NOMO-1 treated with dmso at 0.1 percent for 144 hours (cell line): ENCODE data around the gene GNB1L.

Experiments
- DNase-seq: peaks from one replicate; lab custom pipeline; 2025; ENCODE audit not compliant: unreplicated experiment; lab: John Stamatoyannopoulos, UW

Gene GNB1L

DNA sequence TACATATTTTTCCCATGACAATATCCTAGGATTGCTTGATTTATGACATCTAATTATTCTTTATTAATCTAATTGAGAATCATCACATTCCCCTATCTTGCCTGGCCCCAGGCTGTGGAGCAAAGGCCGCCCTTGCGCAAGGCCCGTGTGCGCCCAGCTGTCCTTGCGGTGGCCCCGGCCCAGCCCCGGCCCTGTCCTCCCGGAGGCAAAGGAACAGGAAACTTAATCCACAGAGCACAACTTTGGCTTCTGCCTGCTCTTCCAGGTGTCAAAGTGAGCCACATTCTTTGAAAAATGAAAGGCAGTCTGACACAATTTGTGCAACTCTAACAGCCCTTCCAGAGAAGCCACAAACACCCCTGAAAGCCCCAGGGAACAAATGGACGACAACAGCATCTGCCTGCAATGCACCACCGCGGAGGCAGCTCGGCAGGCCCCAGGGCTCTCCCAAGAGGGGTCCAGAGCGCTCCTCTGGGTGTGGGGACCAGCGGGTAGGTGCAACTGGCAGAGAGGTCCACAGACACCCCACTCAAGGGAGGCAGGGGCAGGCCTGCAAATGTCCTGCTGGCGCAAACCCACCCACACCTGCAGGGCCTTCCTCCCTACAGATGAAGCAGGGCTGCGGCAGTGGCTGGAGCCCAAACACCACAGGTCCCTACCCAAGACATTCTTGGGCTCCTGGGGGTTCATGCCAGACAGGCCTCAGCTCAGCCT, 30.3 kb downstream of the GNB1L start:
- DNase-seq = no peak

DNA sequence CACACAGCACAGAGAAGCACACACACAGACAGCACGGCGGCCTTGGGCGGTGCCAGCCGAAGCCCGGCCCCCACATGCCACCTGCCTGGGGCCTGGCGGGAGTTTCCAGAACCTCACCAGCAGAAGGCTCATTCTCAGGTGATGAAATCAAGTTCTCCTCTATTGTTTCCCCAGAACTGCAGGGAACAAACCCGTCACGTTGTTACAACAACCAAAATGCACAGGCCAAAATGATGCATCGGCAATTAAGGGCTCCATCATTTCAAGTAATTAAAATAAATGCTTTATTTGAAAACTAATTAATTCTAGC, 30.8 kb downstream of the GNB1L start:
- DNase-seq = no peak

DNA sequence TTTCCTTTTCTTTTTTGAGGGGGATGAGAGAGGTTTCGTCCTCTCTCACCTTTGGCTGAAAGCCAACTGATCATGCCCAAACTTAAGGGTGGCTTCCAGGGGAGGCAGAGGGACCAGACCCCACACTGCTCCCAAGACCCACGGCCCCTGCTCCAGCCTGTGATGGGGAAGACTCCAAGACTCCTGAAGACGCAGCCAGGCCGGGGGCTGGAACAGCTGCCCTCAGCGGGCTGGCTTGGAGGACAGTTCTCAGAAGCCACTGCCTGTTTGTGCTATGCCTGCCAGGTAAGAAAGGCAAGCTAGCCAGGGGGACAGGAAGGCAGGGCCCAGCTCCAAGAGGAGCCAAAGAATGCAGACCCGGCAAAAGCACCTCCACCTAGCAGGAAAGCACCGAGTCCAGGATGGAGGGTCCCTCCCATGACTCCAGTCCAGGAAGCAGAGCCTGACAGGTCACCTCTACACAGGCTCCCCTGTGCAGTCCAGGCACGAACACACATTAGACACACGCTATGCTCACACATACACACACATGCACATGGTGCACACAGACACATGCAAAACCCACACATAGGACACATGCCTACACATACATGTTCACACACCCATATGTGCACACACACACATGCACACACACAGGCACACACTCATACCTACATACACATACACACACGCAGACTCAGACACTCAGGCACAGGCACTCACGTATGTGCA, 31.3 kb downstream of the GNB1L start:
- no peak for DNase-seq

DNA sequence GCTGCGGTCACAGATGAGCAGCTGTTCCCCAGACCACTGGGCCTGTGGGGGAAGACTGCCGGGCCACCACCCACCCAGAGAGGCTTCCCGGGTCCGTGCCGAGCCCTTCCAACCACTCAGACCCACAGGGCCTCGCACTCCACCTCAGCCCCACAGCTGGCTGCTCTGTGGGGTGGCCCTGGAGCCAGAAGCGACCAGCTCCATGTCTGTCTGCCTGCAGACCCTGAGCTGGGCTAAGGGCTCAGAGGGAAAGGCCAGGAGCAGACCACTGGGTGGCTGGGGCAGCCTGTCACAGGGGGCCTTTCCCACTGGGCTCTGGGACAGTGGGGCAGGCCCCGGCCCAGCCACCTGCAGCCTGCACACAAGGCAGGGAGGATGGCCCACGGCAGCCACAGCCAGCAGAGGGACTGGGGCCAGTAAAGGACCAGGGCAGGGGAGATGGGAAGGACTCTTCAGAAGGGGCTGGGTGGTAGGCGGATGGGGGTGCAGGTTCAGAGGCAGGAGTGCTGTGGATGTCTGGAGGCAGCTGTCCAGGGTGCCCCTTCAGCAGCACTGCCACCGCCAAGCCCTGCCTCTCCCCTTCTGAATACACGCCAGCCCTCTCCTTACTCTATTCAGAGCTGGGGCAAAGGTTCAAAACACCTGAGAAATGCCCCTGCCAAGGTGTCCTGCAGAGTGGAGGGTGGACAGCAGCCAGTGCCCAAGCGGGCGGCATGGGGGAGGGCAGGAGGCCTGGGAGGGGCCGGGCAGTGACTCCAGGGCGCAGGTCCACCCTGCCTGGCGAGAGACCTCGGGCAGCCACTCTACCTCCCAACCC, 32.2 kb downstream of the GNB1L start:
- no peak for DNase-seq

DNA sequence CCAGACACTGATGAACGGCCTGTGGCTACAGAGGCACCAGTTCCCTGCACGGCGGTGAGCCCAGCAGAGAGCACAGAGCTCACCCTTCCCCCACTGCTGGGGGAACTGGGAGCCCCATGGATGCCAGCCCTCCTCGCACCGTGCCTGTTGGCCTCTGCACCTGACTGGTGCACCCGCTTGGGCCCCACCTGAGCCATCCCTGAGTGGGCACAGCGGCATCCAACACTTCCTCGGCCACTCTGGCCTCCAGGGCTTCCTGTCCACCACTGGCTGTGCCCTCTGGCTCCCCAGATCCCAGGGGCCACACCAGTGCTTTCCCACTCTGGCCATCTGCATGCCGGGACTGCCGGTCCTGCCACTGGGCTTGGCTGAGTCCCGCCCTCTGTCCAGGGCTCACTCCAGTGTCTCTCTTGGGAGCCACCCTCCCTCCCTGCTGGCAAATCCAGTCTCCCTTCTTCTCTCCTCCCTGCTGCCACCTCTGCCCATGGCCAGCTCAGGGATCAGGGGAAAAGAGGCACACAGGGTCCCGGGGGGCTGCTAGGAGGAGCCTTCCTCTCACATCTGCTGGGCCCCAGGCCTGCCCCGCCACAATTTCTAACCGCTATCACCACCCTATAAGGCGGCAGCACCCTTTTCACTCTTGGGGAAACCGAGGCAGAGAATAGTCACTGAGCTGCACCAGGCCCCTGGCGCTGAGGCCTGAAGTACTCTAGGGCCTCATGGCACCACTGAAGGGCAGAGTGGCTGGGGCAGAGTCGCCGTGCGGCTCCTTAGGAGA, 33.0 kb downstream of the GNB1L start:
- DNase-seq = no peak

DNA sequence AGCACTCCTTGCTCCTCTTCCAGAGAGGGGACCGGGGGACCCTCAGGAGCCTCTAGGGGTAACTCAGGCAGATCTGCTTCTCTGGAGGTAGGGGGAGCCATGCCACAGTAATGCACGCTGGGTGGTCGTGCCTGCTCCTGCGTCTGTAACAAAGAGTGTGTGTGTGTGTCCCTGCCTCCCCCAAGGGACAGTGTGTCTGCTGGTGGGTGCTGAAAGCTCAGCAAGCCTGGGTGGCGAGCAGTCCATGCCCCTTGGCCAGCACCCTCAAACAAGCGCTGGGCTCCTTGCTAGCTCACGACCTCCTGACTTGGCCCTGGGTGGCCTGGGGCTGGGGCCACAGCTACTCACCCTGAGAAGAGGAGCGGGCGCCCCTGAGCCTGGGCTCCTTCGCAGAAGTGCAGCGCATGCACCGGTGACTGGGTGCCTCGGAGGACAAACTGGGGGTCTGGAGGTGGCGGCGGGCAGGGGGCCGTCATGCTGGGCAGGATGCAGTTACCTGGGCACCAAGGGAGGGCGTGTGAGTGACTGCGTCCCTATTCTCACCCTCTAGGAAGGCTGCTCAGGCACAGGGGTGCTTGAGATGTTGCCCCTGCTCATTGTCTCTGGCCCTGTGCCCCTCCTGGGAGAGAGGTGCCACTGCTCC, 33.7 kb downstream of the GNB1L start:
- DNase-seq = no peak

DNA sequence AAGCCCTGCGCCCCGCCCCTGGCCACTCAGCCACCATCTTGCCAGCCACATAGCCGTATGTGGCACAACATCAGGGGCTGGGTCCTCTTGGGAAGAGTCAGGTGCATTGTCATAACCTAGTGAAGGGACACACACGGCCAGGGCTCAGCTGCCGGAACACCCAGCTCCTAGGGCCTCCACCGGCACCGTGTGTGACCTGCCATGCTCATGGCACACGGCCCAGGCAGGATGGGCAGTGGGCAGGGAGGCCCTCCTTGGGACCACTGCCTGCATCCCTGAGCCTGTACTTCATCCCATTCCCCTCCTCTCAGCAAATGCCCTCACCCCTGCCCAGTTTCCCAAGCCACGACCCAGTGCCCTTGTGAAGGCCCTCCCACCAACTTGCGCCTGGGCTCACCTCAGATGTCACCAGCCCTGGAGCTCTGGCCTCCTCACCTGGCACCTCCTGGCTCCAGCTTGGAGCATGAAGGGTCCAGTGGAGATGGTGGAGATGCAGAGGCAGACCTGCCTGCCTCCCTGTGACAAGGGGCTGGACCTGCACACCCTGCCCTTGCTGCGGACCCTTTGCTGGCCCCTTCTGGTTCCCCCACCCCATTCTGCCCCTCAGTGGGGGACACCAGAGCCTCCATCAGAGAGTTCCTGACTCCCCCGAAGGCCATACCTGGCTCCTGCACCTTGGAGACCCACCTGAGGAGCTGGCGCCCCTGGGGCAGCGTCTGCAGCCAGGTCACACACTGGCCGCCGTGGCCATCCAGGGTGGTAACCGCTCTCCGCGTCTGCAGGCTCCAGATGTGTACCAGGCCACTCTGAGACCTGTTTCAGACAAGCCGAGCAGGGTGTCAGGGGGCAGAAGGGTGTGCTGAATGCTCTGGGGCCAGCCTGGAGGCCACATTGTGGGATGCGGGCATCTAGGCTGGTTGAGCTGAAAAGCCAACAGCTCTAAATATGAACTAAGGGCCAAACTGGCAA, 34.5 kb downstream of the GNB1L start:
- no peak for DNase-seq

DNA sequence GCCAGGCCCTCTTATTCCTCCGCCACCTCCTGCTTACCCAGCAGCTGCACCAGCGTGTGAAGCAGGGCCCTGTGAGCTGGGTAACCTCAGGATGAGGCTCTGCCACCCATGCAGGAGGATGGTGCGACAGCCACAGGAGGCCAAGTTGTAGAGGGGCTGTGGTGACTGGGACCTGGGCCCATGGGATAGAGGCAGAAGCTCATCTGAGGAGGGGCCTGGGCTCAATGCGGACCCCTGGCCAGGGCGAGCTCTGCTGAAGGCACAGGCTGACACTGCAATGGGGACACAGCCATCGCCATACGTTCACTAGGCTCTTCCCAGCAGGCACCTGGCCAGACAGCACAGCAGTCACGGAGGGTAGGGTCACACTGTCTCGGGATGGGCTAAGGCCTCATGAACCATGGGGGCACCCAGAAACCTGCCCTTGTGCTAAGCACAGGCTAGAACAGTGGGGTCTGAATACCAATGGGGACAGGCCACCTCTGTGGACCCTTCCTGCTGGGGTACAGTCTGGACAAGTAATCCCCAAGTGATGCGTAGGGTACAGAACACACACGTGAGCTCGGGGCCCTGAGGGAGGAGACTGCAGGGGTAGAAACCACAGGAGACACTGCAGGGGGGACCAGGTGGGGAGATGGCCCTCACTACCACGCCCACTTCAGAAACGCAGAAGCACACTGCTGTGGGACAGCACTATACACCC, 35.3 kb downstream of the GNB1L start:
- DNase-seq = no peak

DNA sequence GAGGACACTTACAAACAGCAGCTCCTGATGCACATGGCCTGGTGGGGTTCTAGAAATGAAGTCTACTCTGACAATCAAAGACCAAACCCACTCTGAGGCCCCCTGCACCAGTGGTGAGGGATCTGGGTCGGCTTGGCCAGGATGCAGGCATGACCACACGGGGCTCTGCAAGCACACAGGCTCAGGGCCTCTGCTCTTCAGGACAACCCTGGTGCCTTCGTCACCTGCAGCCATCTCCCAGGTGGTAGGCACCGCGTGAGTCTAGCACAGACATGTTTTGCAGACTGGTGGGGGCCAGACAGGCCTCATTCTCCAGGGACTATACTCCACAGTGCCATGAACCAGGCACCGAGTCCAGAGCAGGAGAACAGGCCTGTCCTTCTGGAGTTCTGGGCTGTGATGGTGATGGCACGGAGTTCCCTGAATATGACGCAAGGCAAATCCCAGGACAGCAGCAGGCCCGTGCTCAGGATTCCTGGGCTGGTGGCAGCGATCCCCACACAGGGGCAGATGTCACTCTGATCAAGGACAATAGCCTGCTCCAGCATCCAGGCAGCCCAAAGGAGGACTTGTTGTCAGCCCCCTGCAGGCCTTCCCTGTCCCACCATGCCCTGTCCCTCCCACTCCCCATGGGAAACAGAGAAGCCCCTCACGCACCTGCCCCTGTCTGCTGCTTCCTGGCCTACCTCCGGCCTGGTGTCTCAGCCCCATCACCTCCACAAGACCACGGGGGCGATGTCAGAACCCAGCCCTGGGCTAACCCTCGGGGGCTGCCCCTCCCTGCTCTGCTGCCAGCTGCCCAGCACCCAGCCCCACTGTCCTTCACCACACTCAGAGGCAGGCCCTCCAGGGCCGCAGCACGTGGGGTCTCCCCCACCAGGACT, 36.1 kb downstream of the GNB1L start:
- DNase-seq = no peak

DNA sequence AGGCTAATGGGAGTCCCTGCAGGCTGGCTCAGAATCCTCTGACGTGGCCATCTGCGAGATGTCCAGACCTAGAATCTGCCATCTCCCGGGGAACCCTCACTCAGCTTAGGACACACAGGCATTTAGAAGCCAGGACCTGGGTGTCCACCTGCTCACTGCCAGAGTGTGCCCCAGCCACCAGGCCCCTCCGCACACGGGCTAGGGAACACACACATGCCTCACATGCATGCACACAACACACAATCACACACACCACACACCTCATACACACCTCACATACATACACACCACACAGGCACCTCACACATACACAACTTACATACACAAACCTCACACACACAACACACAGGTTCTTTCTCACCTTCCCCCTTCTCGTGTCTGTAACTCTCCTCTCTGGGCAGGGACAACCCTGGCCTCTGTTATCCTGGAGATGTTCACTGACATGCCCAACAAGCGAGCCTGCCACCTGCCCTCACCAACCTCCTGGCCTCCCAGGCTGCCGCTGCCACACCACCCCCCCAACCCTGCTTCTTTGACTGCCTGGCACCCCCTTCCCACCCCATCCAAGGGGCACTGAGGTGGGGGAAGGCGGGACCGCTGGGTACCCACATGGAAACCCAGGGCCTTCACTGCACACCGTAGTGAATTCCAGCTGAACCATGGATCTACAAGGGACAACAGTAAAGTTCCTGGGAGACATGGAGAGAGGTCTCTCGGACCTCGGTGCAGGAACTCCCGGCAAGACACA, 38.1 kb downstream of the GNB1L start:
- no peak for DNase-seq

DNA sequence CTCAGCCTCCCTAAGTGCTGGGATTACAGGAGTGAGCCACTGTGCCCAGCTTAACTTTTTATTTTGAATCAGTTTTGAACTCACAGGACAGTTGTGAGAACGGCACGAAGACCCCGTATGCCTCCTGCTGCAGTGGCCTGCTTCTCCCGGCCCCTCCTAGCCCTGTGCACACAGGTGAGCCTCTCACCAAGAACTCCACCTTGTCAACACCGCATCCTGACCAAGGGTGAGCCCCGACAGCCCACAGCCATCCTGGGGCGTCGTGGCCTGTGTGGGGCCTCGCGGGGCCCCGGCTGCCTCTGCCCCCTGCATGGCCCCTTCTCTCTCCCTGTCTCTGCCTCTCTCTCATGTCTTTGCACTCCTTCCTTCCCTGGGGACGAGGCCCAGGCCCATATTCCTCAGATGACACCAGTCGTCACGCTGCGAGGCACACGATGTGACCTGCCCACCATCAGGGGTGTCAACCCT, 38.8 kb downstream of the GNB1L start:
- DNase-seq = no peak

DNA sequence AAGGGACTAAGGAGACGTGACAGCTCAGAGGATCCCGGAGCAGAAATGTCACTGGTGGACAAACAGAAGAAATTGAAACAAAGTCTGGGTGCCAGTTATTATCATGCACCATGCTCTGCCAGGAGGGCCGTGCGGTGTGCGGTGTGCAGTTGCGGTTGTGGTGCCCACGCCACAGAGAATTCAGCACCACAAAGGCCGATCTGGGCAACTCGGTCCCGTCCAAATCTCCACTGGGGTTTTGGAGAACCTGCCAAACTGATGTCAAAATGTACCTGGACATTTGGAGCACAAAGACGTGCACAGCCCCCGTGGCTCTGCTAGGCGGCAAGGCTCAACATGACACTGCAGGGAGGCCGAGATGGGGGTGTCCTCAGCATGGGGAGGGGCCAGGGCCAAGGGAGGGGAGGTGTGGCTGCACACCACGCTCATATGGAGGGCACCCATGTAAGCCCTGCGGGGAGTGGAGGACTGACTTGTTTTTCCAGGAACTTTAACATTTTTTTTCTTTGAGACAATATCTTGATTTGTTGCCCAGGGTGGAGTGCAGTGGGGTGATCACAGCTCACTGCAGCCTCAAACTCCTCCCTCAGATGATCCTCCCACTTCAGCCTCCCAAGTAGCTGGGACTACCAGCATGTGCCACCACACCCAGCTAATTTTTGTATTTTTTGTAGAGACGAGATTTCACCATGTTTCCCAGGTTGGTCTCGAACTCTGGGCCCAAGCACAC, 39.4 kb downstream of the GNB1L start:
- DNase-seq = no peak

DNA sequence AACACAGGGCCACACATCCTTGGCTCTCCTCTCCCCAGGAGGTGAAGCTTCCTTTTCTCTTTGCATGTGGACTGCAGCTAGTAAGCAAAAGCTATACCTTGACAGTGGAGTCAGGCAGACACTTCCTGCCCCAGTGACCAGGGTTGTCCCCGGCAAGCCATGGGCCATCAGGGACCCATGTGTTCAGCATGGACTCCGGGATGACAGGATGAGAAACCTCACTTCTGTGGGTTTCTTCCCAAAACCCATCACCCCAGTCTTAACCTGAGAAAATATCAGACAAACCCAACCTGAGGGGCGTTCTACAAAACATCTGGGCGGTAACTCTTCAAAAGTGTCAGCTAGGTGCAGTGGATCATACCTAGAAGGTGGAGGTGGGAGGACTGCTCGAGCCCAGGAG, 40.2 kb downstream of the GNB1L start:
- DNase-seq = no peak

DNA sequence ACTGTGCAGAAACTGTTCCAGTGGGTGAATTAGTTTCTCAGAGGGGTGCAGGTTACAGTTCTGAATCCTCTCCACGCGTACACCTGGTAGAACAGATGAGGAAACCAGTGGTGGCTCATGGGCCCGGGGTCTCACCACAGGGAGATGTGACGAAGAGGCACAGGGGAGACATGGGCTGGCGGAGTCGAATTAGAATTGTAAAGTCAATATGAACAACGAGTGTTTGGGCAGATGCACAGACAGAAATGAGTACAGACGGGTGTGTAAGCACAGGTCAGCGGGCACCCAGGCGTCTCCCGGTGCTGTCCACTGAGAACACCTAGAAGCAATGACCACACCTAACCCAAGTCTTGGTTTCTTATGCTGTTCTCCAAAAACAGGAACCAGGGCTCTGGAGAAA, 41.8 kb downstream of the GNB1L start:
- DNase-seq = no peak

DNA sequence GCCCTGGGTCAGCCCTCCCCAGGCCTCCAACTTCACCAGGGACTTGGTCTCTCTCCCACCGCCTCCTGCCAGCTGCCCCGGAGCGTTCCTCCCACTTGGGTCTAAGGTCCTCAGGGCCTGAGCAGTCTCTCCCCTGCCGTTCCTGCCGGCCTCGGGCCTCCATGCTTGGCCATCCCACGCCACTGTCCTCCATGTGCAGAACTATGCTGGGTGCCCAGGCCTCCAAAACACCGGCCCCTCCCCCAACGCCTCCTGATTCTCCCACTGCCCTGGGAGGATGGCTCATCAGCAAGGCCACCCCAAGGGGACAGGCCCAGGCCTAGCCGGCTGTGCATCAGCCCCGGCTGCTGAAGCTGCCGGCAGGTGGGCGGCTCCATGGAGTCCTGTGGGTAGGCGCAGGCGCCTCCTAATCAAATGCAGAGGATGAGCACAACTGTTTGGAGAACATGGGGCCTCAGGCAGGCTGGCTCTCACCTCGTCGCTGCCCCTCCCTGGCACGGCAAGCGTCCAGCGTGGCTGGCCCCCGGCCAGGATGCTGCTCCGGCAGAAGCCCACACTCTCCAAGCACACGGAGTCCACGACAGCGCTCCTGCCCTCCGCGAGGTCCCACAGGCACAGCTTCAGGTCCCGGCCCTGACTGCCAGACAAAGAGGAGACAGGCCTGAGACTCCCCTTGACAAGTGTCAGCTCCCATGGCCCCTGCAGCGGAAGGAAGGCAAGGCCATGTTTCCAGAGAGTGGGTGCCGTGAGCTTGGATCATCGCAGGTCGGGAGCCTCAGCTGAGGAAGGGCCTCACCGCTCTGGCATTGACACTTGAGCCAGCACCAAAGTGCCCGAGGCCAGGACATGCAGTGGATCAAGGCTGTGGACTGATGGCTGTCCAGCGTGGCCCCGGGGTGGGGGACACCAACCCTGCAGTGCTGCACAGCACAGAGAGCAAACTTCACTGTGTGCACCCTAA, 42.6 kb downstream of the GNB1L start:
- no peak for DNase-seq

DNA sequence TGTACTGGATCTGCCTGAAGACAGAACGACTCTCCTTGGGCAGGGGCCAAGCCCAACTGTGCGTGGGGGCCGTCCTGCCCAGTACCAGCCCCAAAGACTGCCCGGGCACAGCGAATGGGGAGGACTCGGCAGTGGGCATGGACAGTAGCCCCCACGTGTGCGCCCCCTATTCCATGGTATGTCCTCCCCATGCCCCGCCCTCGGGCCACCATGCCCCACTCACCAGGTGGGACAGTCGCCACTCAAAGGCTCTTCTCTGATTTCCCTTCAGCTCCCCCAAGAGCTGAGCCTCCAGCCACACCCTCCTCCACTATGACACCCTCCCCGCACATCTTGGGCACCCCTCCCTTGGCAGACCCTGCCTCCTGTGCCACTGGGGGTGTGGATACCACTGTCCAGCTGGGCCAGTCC, 43.5 kb downstream of the GNB1L start:
- DNase-seq = no peak
